IMR-90 (cell line): ENCODE measurements around the gene SUDS3. TPM values are rescaled to one million over a fixed set of nuclear protein-coding genes. Genes with fewer than 3 reads are reported as not detected.

Source experiments
- ATAC-seq: fragments of 200-7000 bp; cut with Tn5 transposase; 2 replicates; pipeline ENCODE4 v1.9.1; 2020; ENCODE audit warnings: low read depth, mild to moderate bottlenecking, moderate library complexity
- BruUV-seq: library from RNA; stranded (reverse); fragments of 400-500 nt; replicated peaks from 2 replicates; lab custom pipeline; 2021; lab: Mats Ljungman, UMichigan
- CTCF ChIA-PET: fragments of 300-600 bp; formaldehyde crosslinking; extraction: SDS; loops from one replicate; lab custom pipeline; 2021; ENCODE audit warnings: antibody characterized with exemption; lab: Yijun Ruan, JAX
- POLR2A ChIA-PET: fragments of 300-600 bp; sonication (Branson Sonifier 250); formaldehyde crosslinking; loops from one replicate; lab custom pipeline; 2022; ENCODE audit warnings: antibody characterized with exemption; ENCODE audit not compliant: unreplicated experiment; lab: Charles Lee
- DNase-seq: peaks from one replicate; pipeline ENCODE4 v3.0.0; 2013
- H2AFZ ChIP-seq: replicated peaks from 2 replicates; pipeline ENCODE3; 2013; ENCODE audit warnings: low read length, mild to moderate bottlenecking; ENCODE audit not compliant: poor library complexity
- H2AK5ac ChIP-seq: 2 replicates; pipeline ENCODE4 v1.6.1; 2013; ENCODE audit warnings: low read depth, low read length, inconsistent platforms
- H2AK9ac ChIP-seq: replicated peaks from 2 replicates; pipeline ENCODE3; 2013; ENCODE audit warnings: mild to moderate bottlenecking, low read depth, low read length, moderate library complexity; ENCODE audit not compliant: poor library complexity
- H2BK120ac ChIP-seq: 2 replicates; pipeline ENCODE4 v1.6.1; 2013; ENCODE audit warnings: low read depth, low read length, inconsistent platforms
- H2BK15ac ChIP-seq: 3 replicates; pipeline ENCODE4 v1.6.1; 2013; ENCODE audit warnings: low read depth, low read length, inconsistent platforms
- H2BK20ac ChIP-seq: 2 replicates; pipeline ENCODE4 v1.6.1; 2013; ENCODE audit warnings: low read depth, mild to moderate bottlenecking, inconsistent platforms, low read length, moderate library complexity
- H2BK5ac ChIP-seq: 2 replicates; pipeline ENCODE4 v1.6.1; 2013; ENCODE audit warnings: mild to moderate bottlenecking, low read depth, low read length, inconsistent platforms; ENCODE audit not compliant: poor library complexity, severe bottlenecking
- H3K14ac ChIP-seq: replicated peaks from 2 replicates; pipeline ENCODE4 v1.6.1; 2013; ENCODE audit warnings: low read depth, low read length, inconsistent platforms
- H3K18ac ChIP-seq: 2 replicates; pipeline ENCODE4 v1.6.1; 2013; ENCODE audit warnings: low read depth, low read length, control low read depth
- H3K23ac ChIP-seq: 2 replicates; pipeline ENCODE4 v1.6.1; 2013; ENCODE audit warnings: low read depth, low read length, inconsistent platforms
- H3K27ac ChIP-seq: 2 replicates; pipeline ENCODE4 v1.5.1; 2013; ENCODE audit warnings: mild to moderate bottlenecking, control low read depth, low read length; ENCODE audit not compliant: insufficient read depth
- H3K27me3 ChIP-seq: 2 replicates; pipeline ENCODE4 v1.6.1; 2013; ENCODE audit warnings: low read length; ENCODE audit not compliant: control insufficient read depth, insufficient read depth
- H3K36me3 ChIP-seq: 2 replicates; pipeline ENCODE4 v1.6.1; 2013; ENCODE audit warnings: low read length, mixed read lengths; ENCODE audit not compliant: control insufficient read depth, insufficient read depth
- H3K4ac ChIP-seq: 2 replicates; pipeline ENCODE4 v1.6.1; 2013; ENCODE audit warnings: low read depth, low read length, inconsistent platforms
- H3K4me1 ChIP-seq: 2 replicates; pipeline ENCODE4 v1.6.1; 2013; ENCODE audit warnings: low read length, mixed read lengths; ENCODE audit not compliant: control insufficient read depth, insufficient read depth
- H3K4me2 ChIP-seq: 2 replicates; pipeline ENCODE4 v1.6.1; 2013; ENCODE audit warnings: low read depth, mild to moderate bottlenecking, control low read depth, low read length, moderate library complexity
- H3K4me3 ChIP-seq: 2 replicates; pipeline ENCODE4 v1.5.1; 2013; ENCODE audit warnings: low read depth, mild to moderate bottlenecking, control low read depth, low read length, moderate library complexity; ENCODE audit not compliant: insufficient read depth
- H3K56ac ChIP-seq: 2 replicates; pipeline ENCODE4 v1.6.1; 2013; ENCODE audit warnings: low read length, inconsistent platforms; ENCODE audit not compliant: insufficient read depth; ENCODE audit errors: extremely low read depth
- H3K79me1 ChIP-seq, 2 experiments: 2 replicates each; pipeline ENCODE4 v1.6.1; 2013; ENCODE audit warnings: low read length in 2 of 2, inconsistent platforms in 1 of 2, low read depth in 1 of 2
- H3K9ac ChIP-seq: 2 replicates; pipeline ENCODE4 v1.6.1; 2013; ENCODE audit warnings: low read depth, low read length, control low read depth
- H3K9me1 ChIP-seq: 2 replicates; pipeline ENCODE4 v1.6.1; 2013; ENCODE audit warnings: low read length, inconsistent platforms; ENCODE audit not compliant: insufficient read depth
- H3K9me3 ChIP-seq: 2 replicates; pipeline ENCODE4 v1.6.1; 2013; ENCODE audit warnings: low read length; ENCODE audit not compliant: control insufficient read depth, insufficient read depth
- H4K20me1 ChIP-seq: 2 replicates; pipeline ENCODE4 v1.6.1; 2013; ENCODE audit warnings: low read length, inconsistent platforms; ENCODE audit not compliant: insufficient read depth
- H4K5ac ChIP-seq: 2 replicates; pipeline ENCODE4 v1.6.1; 2013; ENCODE audit warnings: mild to moderate bottlenecking, low read depth, low read length, control low read depth
- H4K8ac ChIP-seq, 2 experiments: 2 replicates each; pipeline ENCODE4 v1.6.1; 2013; ENCODE audit warnings: low read depth in 2 of 2, low read length in 2 of 2, control low read depth in 1 of 2, inconsistent platforms in 1 of 2
- H4K91ac ChIP-seq: 2 replicates; pipeline ENCODE4 v1.6.1; 2013; ENCODE audit warnings: low read depth, low read length, inconsistent platforms; ENCODE audit not compliant: insufficient read depth
- CEBPB ChIP-seq: IDR thresholded peaks from 2 replicates; pipeline ENCODE4 v1.6.1; 2012; ENCODE audit warnings: low read depth, low read length, improper control_type of control experiment
- CHD1 ChIP-seq: IDR thresholded peaks from 2 replicates; pipeline ENCODE4 v1.6.1; 2012; ENCODE audit warnings: low read depth, low read length, improper control_type of control experiment
- NFE2L2 ChIP-seq: fragments of 150-350 bp; IDR thresholded peaks from 2 replicates; pipeline ENCODE4 v1.6.1; 2016; ENCODE audit warnings: low read depth, mild to moderate bottlenecking, low read length
- POLR2A ChIP-seq: IDR thresholded peaks from 2 replicates; pipeline ENCODE4 v1.6.1; 2012; ENCODE audit warnings: mild to moderate bottlenecking, low read depth, low read length
- RAD21 ChIP-seq: IDR thresholded peaks from 2 replicates; pipeline ENCODE4 v1.6.1; 2012; ENCODE audit warnings: low read length, improper control_type of control experiment
- RFX5 ChIP-seq: IDR thresholded peaks from 2 replicates; pipeline ENCODE4 v1.8.0; 2012; ENCODE audit warnings: low read depth, mild to moderate bottlenecking, low read length, moderate library complexity
- SMC3 ChIP-seq: fragments of 150-350 bp; IDR thresholded peaks from 2 replicates; pipeline ENCODE4 v1.6.1; 2016; ENCODE audit warnings: low read depth, mild to moderate bottlenecking, antibody characterized with exemption, low read length, moderate library complexity
- dilution Hi-C: fragments of 300-500 bp; cut with HindIII; formaldehyde crosslinking; loops from one replicate; pipeline ENCODE4 v1.14.3; 2018; ENCODE audit warnings: low sequenced_read_pairs; ENCODE audit not compliant: unreplicated experiment
- in situ Hi-C: fragments of 300-500 bp; cut with MboI; formaldehyde crosslinking; loops from 3 replicates; pipeline ENCODE4 v1.14.3; 2019; ENCODE audit warnings: low sequenced_read_pairs, inconsistent platforms, mixed read lengths
- intact Hi-C: fragments of 100-400 bp; cut with micrococcal nuclease; formaldehyde crosslinking; loops from 2 replicates; pipeline ENCODE4 v1.10.0; 2022
- polyA plus RNA-seq, 3 experiments: library from polyadenylated mRNA; depleted of rRNA; stranded (reverse); fragments of >200 nt; gene quantifications; 2 replicates each; pipeline ENCODE4 v1.2.3, GENCODE V29; 2012; ENCODE audit warnings: low replicate concordance in 1 of 3
- total RNA-seq: library from RNA; depleted of rRNA; stranded (reverse); fragments of >200 nt; gene quantifications from 2 replicates; pipeline ENCODE4 v1.2.3, GENCODE V29; 2012
- TF ChIP-seq, protein P1 (sequence below): conservative IDR thresholded peaks from 2 replicates; pipeline ENCODE4 v1.5.1; 2012; ENCODE audit warnings: mild to moderate bottlenecking, low read depth, low read length, improper control_type of control experiment
- TF ChIP-seq, protein P2 (sequence below): fragments of 150-350 bp; IDR thresholded peaks from 2 replicates; pipeline ENCODE4 v1.6.1; 2017; ENCODE audit warnings: mild to moderate bottlenecking, antibody characterized with exemption, low read length, low read depth

SUDS3 gene
- total and polyA plus RNA-seq, 2 of the 4 experiments (the other 2 are of a cell fraction): 13.4 to 13.8 TPM

DNA sequence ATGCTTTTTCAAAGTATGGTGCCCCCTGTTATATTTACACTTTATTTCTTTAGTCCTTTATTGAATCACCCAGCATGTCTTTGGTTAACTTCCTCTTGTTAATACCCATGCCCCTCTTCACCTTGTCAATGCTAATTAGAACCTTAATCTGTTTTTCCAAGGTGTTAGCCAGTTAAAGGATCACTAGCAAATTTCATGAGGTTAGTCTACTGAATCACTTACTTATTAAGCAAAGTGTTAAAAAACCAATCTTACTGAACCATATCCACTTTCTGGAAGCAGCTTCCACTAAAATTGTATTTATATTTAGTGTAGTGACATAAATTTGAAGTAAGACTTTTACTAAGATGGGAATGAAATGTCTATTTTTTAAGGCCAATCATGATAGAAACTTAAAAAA, 31.5 kb upstream of the SUDS3 start:
- no peak overlapping the region for H3K4me3 ChIP-seq
- H3K4ac ChIP-seq: no peak overlapping the region
- no peak overlapping the region for H2BK15ac ChIP-seq
- no TSS peak for BruUV-seq
- H3K14ac ChIP-seq: no peak overlapping the region
- no peak overlapping the region for H4K91ac ChIP-seq
- dilution Hi-C loops: no loop called here
- H4K5ac ChIP-seq: no peak overlapping the region
- no peak overlapping the region for H3K27ac ChIP-seq
- peaks cover 20 to 49% of the 10 kb centered on the region in 2 experiments for H3K79me1 ChIP-seq
- H3K9ac ChIP-seq: no peak overlapping the region
- H3K18ac ChIP-seq: no peak overlapping the region
- H3K9me3 ChIP-seq: no peaks in the 10 kb centered on the region
- no peak for TF ChIP-seq RFX5
- TF ChIP-seq CHD1: no peak
- TF ChIP-seq, protein P1, sequence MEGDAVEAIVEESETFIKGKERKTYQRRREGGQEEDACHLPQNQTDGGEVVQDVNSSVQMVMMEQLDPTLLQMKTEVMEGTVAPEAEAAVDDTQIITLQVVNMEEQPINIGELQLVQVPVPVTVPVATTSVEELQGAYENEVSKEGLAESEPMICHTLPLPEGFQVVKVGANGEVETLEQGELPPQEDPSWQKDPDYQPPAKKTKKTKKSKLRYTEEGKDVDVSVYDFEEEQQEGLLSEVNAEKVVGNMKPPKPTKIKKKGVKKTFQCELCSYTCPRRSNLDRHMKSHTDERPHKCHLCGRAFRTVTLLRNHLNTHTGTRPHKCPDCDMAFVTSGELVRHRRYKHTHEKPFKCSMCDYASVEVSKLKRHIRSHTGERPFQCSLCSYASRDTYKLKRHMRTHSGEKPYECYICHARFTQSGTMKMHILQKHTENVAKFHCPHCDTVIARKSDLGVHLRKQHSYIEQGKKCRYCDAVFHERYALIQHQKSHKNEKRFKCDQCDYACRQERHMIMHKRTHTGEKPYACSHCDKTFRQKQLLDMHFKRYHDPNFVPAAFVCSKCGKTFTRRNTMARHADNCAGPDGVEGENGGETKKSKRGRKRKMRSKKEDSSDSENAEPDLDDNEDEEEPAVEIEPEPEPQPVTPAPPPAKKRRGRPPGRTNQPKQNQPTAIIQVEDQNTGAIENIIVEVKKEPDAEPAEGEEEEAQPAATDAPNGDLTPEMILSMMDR: no peak
- TF ChIP-seq RAD21: no peak
- no peak for TF ChIP-seq NFE2L2
- no peak for TF ChIP-seq CEBPB
- TF ChIP-seq, protein P2, sequence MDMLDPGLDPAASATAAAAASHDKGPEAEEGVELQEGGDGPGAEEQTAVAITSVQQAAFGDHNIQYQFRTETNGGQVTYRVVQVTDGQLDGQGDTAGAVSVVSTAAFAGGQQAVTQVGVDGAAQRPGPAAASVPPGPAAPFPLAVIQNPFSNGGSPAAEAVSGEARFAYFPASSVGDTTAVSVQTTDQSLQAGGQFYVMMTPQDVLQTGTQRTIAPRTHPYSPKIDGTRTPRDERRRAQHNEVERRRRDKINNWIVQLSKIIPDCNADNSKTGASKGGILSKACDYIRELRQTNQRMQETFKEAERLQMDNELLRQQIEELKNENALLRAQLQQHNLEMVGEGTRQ: no peak
- TF ChIP-seq SMC3: no peak
- TF ChIP-seq POLR2A: no peak
- ATAC-seq (no peak), DNase-seq (no peak)
- intact Hi-C loops: no loop called here
- H2BK20ac ChIP-seq: no peak overlapping the region
- no peak overlapping the region for H3K4me2 ChIP-seq
- H3K56ac ChIP-seq: no peak overlapping the region
- H2AK5ac ChIP-seq: no peak overlapping the region; the same call in 1 of the 2 replicates
- H4K20me1 ChIP-seq: no peaks in the 10 kb centered on the region
- no peak overlapping the region for H2AFZ ChIP-seq
- no peaks in the 10 kb centered on the region for H3K36me3 ChIP-seq
- H2BK5ac ChIP-seq: no peak overlapping the region
- no peak overlapping the region for H3K23ac ChIP-seq
- in situ Hi-C loops: no loop called here
- H3K27me3 ChIP-seq: no peaks in the 10 kb centered on the region
- H4K8ac ChIP-seq: no peak overlapping the region
- ChIA-PET CTCF (interaction anchor here (0.7 kb wide), 1 partner anchor 10 kb away, joined by 3 read pairs; no protein-coding TSS in a partner anchor), POLR2A (no interaction called here)
- no peak overlapping the region for H2AK9ac ChIP-seq
- H3K4me1 ChIP-seq: peaks cover 4% of the 10 kb centered on the region; the same call in 1 of the 2 replicates
- H3K9me1 ChIP-seq: no peaks in the 10 kb centered on the region; the same call in 1 of the 2 replicates
- H2BK120ac ChIP-seq: no peak overlapping the region
